ENCODE measurements around the gene HBG2.

The HBG2 gene

DNA sequence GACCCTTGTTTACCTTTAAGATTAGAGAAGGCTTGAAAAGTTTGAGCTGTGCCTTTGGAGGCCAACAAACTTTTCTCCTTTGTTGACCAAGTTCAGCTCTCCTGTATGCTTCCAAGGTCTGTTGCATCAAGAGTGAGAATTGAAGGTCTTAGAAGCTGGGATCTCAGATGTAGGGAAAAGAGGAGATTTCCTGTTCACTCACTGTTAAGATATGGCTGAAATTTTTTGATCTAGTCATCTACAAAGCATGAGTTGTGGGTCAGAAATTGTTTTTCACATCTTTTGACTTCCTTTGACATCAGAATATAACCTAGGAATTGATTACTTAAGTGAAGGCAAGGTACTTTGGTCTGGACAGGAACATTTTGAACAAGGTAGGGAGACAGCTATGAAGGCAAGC is 35.1 kb upstream of the HBG2 start:
- Histone ChIP-seq H3K9ac (ENCODE audit: low read length) (no peak overlapping the region), H3K36me3 (ENCODE audit: control insufficient read depth, insufficient read depth, low read length, severe bottlenecking) (no peaks in the 10 kb centered on the region), H3K4me1 (ENCODE audit: control insufficient read depth, insufficient read depth, low read length) (peaks cover 3% of the 10 kb centered on the region), H3K9me3 (ENCODE audit: control insufficient read depth, low read length) (no peaks in the 10 kb centered on the region), H3K27me3 (replicated peaks; ENCODE audit: control insufficient read depth, insufficient read depth, low read length) (no peaks in the 10 kb centered on the region), H3K4me3 (ENCODE audit: low read length) (no peak overlapping the region)
- DNase-seq (ENCODE audit: low read depth): no peak

DNA sequence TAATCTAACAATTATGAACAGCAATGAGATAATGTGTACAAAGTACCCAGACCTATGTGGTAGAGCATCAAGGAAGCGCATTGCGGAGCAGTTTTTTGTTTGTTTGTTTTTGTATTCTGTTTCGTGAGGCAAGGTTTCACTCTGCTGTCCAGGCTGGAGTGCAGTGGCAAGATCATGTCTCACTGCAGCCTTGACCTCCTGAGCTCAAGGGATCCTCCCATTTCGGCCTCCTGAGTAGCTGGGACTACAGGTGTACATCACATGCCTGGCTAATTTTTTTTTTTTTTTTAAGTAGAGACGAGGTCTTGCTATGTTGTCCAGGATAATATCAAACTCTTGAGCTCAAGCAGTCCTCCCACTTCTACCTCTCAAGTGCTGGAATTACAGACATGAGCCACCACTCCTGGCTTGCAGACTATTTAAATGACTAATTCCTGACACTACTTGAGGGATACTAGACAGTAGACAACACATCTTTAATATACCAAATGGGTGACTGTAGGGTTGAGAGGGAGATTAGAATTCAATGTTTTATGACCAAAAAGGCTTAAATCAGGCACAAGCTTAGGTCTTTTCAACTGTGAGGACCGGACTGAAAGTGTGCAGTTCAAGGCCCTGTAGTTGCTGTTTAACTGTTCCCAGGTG is 34.4 kb upstream of the HBG2 start:
- Histone ChIP-seq H3K9ac (ENCODE audit: low read length) (no peak overlapping the region), H3K36me3 (ENCODE audit: control insufficient read depth, insufficient read depth, low read length, severe bottlenecking) (no peaks in the 10 kb centered on the region), H3K4me1 (ENCODE audit: control insufficient read depth, insufficient read depth, low read length) (peaks cover 3% of the 10 kb centered on the region), H3K9me3 (ENCODE audit: control insufficient read depth, low read length) (no peaks in the 10 kb centered on the region), H3K27me3 (replicated peaks; ENCODE audit: control insufficient read depth, insufficient read depth, low read length) (no peaks in the 10 kb centered on the region), H3K4me3 (ENCODE audit: low read length) (no peak overlapping the region)
- DNase-seq (ENCODE audit: low read depth): no peak

- Histone ChIP-seq H3K9me3 (ENCODE audit: control insufficient read depth, low read length) (no peaks in the 10 kb centered on the region), H3K27me3 (replicated peaks; ENCODE audit: control insufficient read depth, insufficient read depth, low read length) (no peaks in the 10 kb centered on the region), H3K4me3 (ENCODE audit: low read length) (no peak overlapping the region), H3K36me3 (ENCODE audit: control insufficient read depth, insufficient read depth, low read length, severe bottlenecking) (no peaks in the 10 kb centered on the region), H3K4me1 (ENCODE audit: control insufficient read depth, insufficient read depth, low read length) (peaks cover 3% of the 10 kb centered on the region), H3K9ac (ENCODE audit: low read length) (no peak overlapping the region)
- DNase-seq (ENCODE audit: low read depth): peak; percentile 52
Measured at GRCh38 chr11:5288108-5288905, 33.7 kb upstream of the HBG2 start.

- H3K9me3 ChIP-seq (ENCODE audit: control insufficient read depth, low read length): no peaks in the 10 kb centered on the region
- peaks cover 3% of the 10 kb centered on the region for H3K4me1 ChIP-seq (ENCODE audit: control insufficient read depth, insufficient read depth, low read length)
- H3K36me3 ChIP-seq (ENCODE audit: control insufficient read depth, insufficient read depth, low read length, severe bottlenecking): no peaks in the 10 kb centered on the region
- DNase-seq (ENCODE audit: low read depth): no peak
- no peak overlapping the region for H3K4me3 ChIP-seq (ENCODE audit: low read length)
- no peaks in the 10 kb centered on the region for H3K27me3 ChIP-seq (replicated peaks; ENCODE audit: control insufficient read depth, insufficient read depth, low read length)
- H3K9ac ChIP-seq (ENCODE audit: low read length): no peak overlapping the region
Measured at GRCh38 chr11:5286901-5287300, 32.3 kb upstream of the HBG2 start.

DNA sequence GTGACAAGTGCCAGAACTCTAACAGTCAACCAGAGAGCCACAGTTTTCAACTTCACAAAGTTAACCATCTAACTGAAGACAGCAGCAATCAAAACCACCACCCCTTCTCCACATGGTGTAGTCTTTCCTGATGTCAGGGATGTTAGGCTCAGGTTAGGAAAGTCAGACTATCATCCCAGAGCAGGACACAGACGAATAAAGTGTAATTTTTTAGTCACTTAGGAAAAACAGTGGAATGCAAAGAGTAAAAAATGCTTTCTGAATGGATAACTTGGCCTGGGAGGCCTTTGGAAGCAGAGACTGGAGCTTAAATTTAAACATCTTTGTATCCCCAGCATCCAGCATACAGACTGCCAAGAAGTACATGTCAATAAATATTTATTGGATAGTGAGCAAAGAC is 31.8 kb upstream of the HBG2 start:
- Histone ChIP-seq H3K9me3 (ENCODE audit: control insufficient read depth, low read length) (no peaks in the 10 kb centered on the region), H3K27me3 (replicated peaks; ENCODE audit: control insufficient read depth, insufficient read depth, low read length) (no peaks in the 10 kb centered on the region), H3K9ac (ENCODE audit: low read length) (no peak overlapping the region), H3K4me1 (ENCODE audit: control insufficient read depth, insufficient read depth, low read length) (peaks cover 3% of the 10 kb centered on the region), H3K36me3 (ENCODE audit: control insufficient read depth, insufficient read depth, low read length, severe bottlenecking) (no peaks in the 10 kb centered on the region), H3K4me3 (ENCODE audit: low read length) (no peak overlapping the region)
- DNase-seq (ENCODE audit: low read depth): no peak

DNA sequence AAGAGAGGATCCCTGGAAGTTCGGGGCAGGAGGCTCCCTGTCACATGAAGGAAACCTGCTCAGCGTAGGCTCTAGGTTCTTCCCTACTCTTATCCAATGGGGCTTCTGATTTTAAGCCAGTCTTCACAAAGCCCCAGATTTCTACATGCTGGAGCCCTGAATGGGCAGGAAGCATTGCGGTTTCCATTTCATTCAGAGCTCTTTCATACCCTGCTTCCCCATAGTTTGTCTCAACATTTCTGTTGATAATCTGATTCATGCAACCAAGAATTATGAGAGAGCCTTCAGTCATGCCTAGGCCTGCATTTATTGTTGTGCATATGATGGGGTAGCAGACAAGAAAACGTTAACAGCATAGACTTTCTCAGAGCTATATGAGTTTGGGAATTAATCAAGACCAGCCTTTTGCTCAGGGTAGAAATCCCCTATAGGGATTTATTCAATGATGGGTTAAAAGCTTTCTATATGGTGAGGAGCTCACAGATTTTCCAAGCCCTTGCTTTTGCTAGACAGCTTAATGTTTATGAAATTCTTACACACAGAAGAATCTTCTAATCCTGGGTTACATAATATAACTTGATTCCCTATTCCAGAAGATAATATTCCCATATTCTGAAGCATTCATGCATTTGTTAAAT is 31.2 kb upstream of the HBG2 start:
- DNase-seq (ENCODE audit: low read depth): no peak
- Histone ChIP-seq H3K4me1 (ENCODE audit: control insufficient read depth, insufficient read depth, low read length) (peaks cover 6% of the 10 kb centered on the region), H3K9ac (ENCODE audit: low read length) (no peak overlapping the region), H3K4me3 (ENCODE audit: low read length) (no peak overlapping the region), H3K9me3 (ENCODE audit: control insufficient read depth, low read length) (no peaks in the 10 kb centered on the region), H3K27me3 (replicated peaks; ENCODE audit: control insufficient read depth, insufficient read depth, low read length) (no peaks in the 10 kb centered on the region), H3K36me3 (ENCODE audit: control insufficient read depth, insufficient read depth, low read length, severe bottlenecking) (no peaks in the 10 kb centered on the region)

- H3K9me3 ChIP-seq (ENCODE audit: control insufficient read depth, low read length): no peaks in the 10 kb centered on the region
- peaks cover 8% of the 10 kb centered on the region for H3K4me1 ChIP-seq (ENCODE audit: control insufficient read depth, insufficient read depth, low read length)
- DNase-seq (ENCODE audit: low read depth): no peak
- H3K27me3 ChIP-seq (replicated peaks; ENCODE audit: control insufficient read depth, insufficient read depth, low read length): no peaks in the 10 kb centered on the region
- no peak overlapping the region for H3K9ac ChIP-seq (ENCODE audit: low read length)
- no peaks in the 10 kb centered on the region for H3K36me3 ChIP-seq (ENCODE audit: control insufficient read depth, insufficient read depth, low read length, severe bottlenecking)
- no peak overlapping the region for H3K4me3 ChIP-seq (ENCODE audit: low read length)
Measured at GRCh38 chr11:5284637-5285036, 30.1 kb upstream of the HBG2 start.

DNA sequence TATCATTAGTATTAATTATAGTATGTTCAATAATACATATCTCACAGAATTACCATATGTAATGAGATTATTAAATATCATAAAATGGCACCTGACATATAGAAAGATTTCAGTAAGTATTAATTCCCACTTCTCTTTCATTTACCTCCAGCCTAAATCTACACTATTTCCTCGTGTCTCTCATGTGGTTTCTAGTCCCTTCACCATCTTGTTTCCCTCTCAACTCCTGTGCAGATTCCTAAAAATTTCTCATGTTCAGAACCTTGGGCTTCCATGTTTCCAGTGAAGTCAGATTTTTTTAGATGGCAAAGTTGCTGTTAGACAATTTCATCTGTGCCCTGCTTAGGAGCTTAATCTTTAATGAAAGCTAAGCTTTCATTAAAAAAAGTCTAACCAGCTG is 29.3 kb upstream of the HBG2 start:
- H3K9me3 ChIP-seq (ENCODE audit: control insufficient read depth, low read length): no peaks in the 10 kb centered on the region
- no peak overlapping the region for H3K4me3 ChIP-seq (ENCODE audit: low read length)
- H3K36me3 ChIP-seq (ENCODE audit: control insufficient read depth, insufficient read depth, low read length, severe bottlenecking): no peaks in the 10 kb centered on the region
- H3K4me1 ChIP-seq (ENCODE audit: control insufficient read depth, insufficient read depth, low read length): peaks cover 5% of the 10 kb centered on the region
- no peaks in the 10 kb centered on the region for H3K27me3 ChIP-seq (replicated peaks; ENCODE audit: control insufficient read depth, insufficient read depth, low read length)
- DNase-seq (ENCODE audit: low read depth): no peak
- no peak overlapping the region for H3K9ac ChIP-seq (ENCODE audit: low read length)

DNA sequence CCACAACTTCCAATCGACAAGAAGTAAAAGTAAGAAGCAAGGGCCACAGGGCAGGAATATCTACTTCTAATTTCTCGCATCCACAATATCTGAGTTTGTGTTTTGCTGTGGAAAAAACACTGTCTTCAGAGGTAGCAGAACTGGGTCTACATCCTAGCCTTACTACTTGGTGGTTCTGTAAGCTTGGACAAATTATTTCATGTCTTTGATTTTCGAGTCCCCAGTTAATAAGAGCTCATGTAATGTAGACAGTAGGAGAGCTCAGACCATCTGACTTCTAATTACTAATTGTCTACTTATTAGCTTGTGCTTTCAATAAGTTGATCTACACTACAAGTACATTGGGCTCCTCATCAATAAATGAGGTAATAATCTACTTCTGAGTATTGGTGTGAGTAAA is 28.5 kb upstream of the HBG2 start:
- Histone ChIP-seq H3K4me1 (ENCODE audit: control insufficient read depth, insufficient read depth, low read length) (peaks cover 5% of the 10 kb centered on the region), H3K36me3 (ENCODE audit: control insufficient read depth, insufficient read depth, low read length, severe bottlenecking) (no peaks in the 10 kb centered on the region), H3K9ac (ENCODE audit: low read length) (no peak overlapping the region), H3K27me3 (replicated peaks; ENCODE audit: control insufficient read depth, insufficient read depth, low read length) (no peaks in the 10 kb centered on the region), H3K9me3 (ENCODE audit: control insufficient read depth, low read length) (no peaks in the 10 kb centered on the region), H3K4me3 (ENCODE audit: low read length) (no peak overlapping the region)
- DNase-seq (ENCODE audit: low read depth): no peak

DNA sequence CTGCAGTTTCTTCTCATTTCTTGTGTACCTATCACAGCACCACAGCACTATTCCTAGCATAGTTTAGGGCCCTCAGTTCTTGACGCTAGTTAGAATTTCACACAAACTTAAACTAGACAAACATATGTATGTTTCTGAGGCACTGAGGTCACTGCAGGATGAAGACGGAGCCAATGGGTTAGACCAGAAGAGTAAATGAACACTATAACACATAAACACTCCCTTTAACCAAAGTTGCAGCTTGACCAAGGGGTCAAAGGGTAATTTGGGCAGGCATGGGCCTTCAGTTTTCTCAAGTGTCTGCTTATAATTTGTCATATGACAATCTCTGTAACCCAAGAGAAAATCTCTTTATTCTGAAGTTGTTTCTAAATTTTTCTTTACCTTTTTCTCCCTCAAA is 28.0 kb upstream of the HBG2 start:
- peaks cover 5% of the 10 kb centered on the region for H3K4me1 ChIP-seq (ENCODE audit: control insufficient read depth, insufficient read depth, low read length)
- no peak overlapping the region for H3K9ac ChIP-seq (ENCODE audit: low read length)
- H3K27me3 ChIP-seq (replicated peaks; ENCODE audit: control insufficient read depth, insufficient read depth, low read length): no peaks in the 10 kb centered on the region
- no peaks in the 10 kb centered on the region for H3K36me3 ChIP-seq (ENCODE audit: control insufficient read depth, insufficient read depth, low read length, severe bottlenecking)
- H3K4me3 ChIP-seq (ENCODE audit: low read length): no peak overlapping the region
- H3K9me3 ChIP-seq (ENCODE audit: control insufficient read depth, low read length): no peaks in the 10 kb centered on the region
- no peak for DNase-seq (ENCODE audit: low read depth)

DNA sequence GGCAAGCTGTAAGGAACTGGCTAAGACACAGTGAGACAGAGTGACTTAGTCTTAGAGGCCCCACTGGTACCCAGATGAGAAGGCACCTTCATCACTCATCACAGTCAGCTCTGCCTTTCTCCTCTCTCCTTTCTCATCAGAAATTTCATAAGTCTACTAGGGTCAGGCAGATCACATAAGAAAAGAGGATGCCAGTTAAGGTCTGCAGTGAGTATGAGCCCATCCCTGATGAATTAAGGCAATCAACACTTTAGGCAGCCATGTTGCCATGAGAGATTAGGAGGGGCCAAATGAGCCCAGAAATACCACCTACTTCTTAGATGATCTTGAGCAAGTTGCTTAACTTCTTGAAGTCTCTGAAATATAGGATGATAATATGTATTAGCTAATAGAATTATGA is 27.0 kb upstream of the HBG2 start:
- no peak overlapping the region for H3K4me3 ChIP-seq (ENCODE audit: low read length)
- H3K9ac ChIP-seq (ENCODE audit: low read length): no peak overlapping the region
- no peaks in the 10 kb centered on the region for H3K36me3 ChIP-seq (ENCODE audit: control insufficient read depth, insufficient read depth, low read length, severe bottlenecking)
- no peaks in the 10 kb centered on the region for H3K27me3 ChIP-seq (replicated peaks; ENCODE audit: control insufficient read depth, insufficient read depth, low read length)
- H3K4me1 ChIP-seq (ENCODE audit: control insufficient read depth, insufficient read depth, low read length): peaks cover 5% of the 10 kb centered on the region
- no peaks in the 10 kb centered on the region for H3K9me3 ChIP-seq (ENCODE audit: control insufficient read depth, low read length)
- DNase-seq (ENCODE audit: low read depth): no peak
